KMS-11 (cell line): ENCODE measurements around the gene PCNX4.

Experiments
- H2AFZ ChIP-seq: fragments of 200-600 bp; sonication (generic); 2 replicates; pipeline ENCODE4 v1.6.1; 2016; ENCODE audit warnings: antibody characterized with exemption, mixed run types, low read depth
- H3K27ac ChIP-seq: fragments of 200-600 bp; sonication (generic); 2 replicates; pipeline ENCODE4 v1.6.1; 2016; ENCODE audit warnings: mild to moderate bottlenecking, mixed run types
- H3K27me3 ChIP-seq: fragments of 200-600 bp; sonication (generic); 2 replicates; pipeline ENCODE4 v1.6.1; 2017; ENCODE audit warnings: mild to moderate bottlenecking, low read depth, mixed run types, moderate library complexity; ENCODE audit not compliant: insufficient read depth
- H3K36me3 ChIP-seq: fragments of 200-600 bp; sonication (generic); 2 replicates; pipeline ENCODE4 v1.6.1; 2017; ENCODE audit warnings: mild to moderate bottlenecking, mixed run types; ENCODE audit not compliant: insufficient read depth
- H3K4me1 ChIP-seq: fragments of 200-600 bp; sonication (generic); 2 replicates; pipeline ENCODE4 v1.6.1; 2016; ENCODE audit warnings: mild to moderate bottlenecking, low read depth, mixed run types; ENCODE audit not compliant: poor library complexity, severe bottlenecking
- H3K4me2 ChIP-seq: fragments of 200-600 bp; sonication (generic); 2 replicates; pipeline ENCODE4 v1.7.0; 2016; ENCODE audit warnings: mild to moderate bottlenecking, mixed run types
- H3K4me3 ChIP-seq: fragments of 200-600 bp; sonication (generic); IDR thresholded peaks from 2 replicates; pipeline ENCODE4 v1.6.1; 2017; ENCODE audit warnings: low read depth, low read length, mixed read lengths; ENCODE audit not compliant: insufficient read depth
- H3K79me2 ChIP-seq: fragments of 200-600 bp; sonication (generic); 2 replicates; pipeline ENCODE4 v1.6.1; 2016; ENCODE audit warnings: low read depth, mixed run types; ENCODE audit not compliant: insufficient read depth
- H3K9ac ChIP-seq: fragments of 200-600 bp; sonication (generic); 2 replicates; pipeline ENCODE4 v1.6.1; 2016; ENCODE audit warnings: mild to moderate bottlenecking, mixed run types
- H4K20me1 ChIP-seq: fragments of 200-600 bp; sonication (generic); 2 replicates; pipeline ENCODE4 v1.6.1; 2016; ENCODE audit warnings: mild to moderate bottlenecking, mixed run types; ENCODE audit not compliant: insufficient read depth
- CTCF ChIP-seq: fragments of 200-600 bp; sonication (generic); conservative IDR thresholded peaks from 2 replicates; pipeline ENCODE4 v1.6.1; 2017; ENCODE audit warnings: low read depth, mild to moderate bottlenecking, antibody characterized with exemption, low read length, moderate library complexity, mixed read lengths

The PCNX4 gene

GRCh38 chr14:60171690-60172089 lies 80.0 kb downstream of the PCNX4 start:
- H3K9ac ChIP-seq = no peak overlapping the region
- no peaks in the 10 kb centered on the region for H3K4me1 ChIP-seq
- no peak overlapping the region for H2AFZ ChIP-seq
- no peaks in the 10 kb centered on the region for H4K20me1 ChIP-seq
- no peaks in the 10 kb centered on the region for H3K79me2 ChIP-seq
- no peaks in the 10 kb centered on the region for H3K27me3 ChIP-seq
- H3K4me2 ChIP-seq = no peak overlapping the region
- no peak overlapping the region for H3K4me3 ChIP-seq
- no peaks in the 10 kb centered on the region for H3K36me3 ChIP-seq
- TF ChIP-seq CTCF = no peak
- H3K27ac ChIP-seq = no peak overlapping the region

GRCh38 chr14:60174352-60175254 lies 82.9 kb downstream of the PCNX4 start:
- Histone ChIP-seq H3K79me2 (no peaks in the 10 kb centered on the region), H3K9ac (no peak overlapping the region), H3K4me3 (no peak overlapping the region), H4K20me1 (no peaks in the 10 kb centered on the region), H3K4me1 (no peaks in the 10 kb centered on the region), H3K36me3 (no peaks in the 10 kb centered on the region), H3K27me3 (no peaks in the 10 kb centered on the region), H3K27ac (no peak overlapping the region), H3K4me2 (no peak overlapping the region), H2AFZ (no peak overlapping the region)
- no peak for TF ChIP-seq CTCF

- no peaks in the 10 kb centered on the region for H4K20me1 ChIP-seq
- H3K4me3 ChIP-seq = no peak overlapping the region
- H3K9ac ChIP-seq = no peak overlapping the region
- no peak overlapping the region for H2AFZ ChIP-seq
- no peak overlapping the region for H3K4me2 ChIP-seq
- no peaks in the 10 kb centered on the region for H3K4me1 ChIP-seq
- H3K27ac ChIP-seq = no peak overlapping the region
- no peaks in the 10 kb centered on the region for H3K79me2 ChIP-seq
- TF ChIP-seq CTCF = no peak
- no peaks in the 10 kb centered on the region for H3K27me3 ChIP-seq
- no peaks in the 10 kb centered on the region for H3K36me3 ChIP-seq
Observed at GRCh38 chr14:60175255-60175902, 83.7 kb downstream of the PCNX4 start.

- no peak overlapping the region for H3K9ac ChIP-seq
Observed at GRCh38 chr14:60178164-60178563, 86.4 kb downstream of the PCNX4 start.

More at GRCh38 chr14:60178164-60178563, 86.4 kb downstream of the PCNX4 start:
- TF ChIP-seq CTCF = no peak
- H3K4me1 ChIP-seq = peaks cover under 1% of the 10 kb centered on the region
- no peak overlapping the region for H3K27ac ChIP-seq
- H3K36me3 ChIP-seq = no peaks in the 10 kb centered on the region
- no peak overlapping the region for H2AFZ ChIP-seq
- H3K4me2 ChIP-seq = no peak overlapping the region
- no peaks in the 10 kb centered on the region for H4K20me1 ChIP-seq
- H3K79me2 ChIP-seq = no peaks in the 10 kb centered on the region
- H3K4me3 ChIP-seq = no peak overlapping the region
- H3K27me3 ChIP-seq = no peaks in the 10 kb centered on the region
